ENCODE data around the gene MCMBP. TPM values are rescaled to one million over a fixed set of nuclear protein-coding genes. Genes with fewer than 3 reads are reported as not detected.

Gene MCMBP
- total RNA-seq, 1 experiment from 2014 or later = 46.3 TPM

- Histone ChIP-seq H3K4me3 (no peak overlapping the region), H3K9me3 (no peaks in the 10 kb centered on the region), H3K36me3 (no peaks in the 10 kb centered on the region), H3K27me3 (no peaks in the 10 kb centered on the region)
- no peak for DNase-seq
Observed at GRCh38 chr10:119780879-119781480, 91.7 kb downstream of the MCMBP start.

Other genes with a start within 250 kb of the MCMBP start
- 26.9 and 31.9 TPM in 2 replicates for gene BAG3, start 221.5 kb downstream of the MCMBP start, total RNA-seq (2014; rRNA removed; shearing (Covaris generic); ENCODE audit: low replicate concordance)
- 7.1 and 10.1 TPM in 2 replicates for gene INPP5F, start 146.8 kb downstream of the MCMBP start, total RNA-seq (2014; rRNA removed; shearing (Covaris generic); ENCODE audit: low replicate concordance)
- gene SEC23IP, start 19.9 kb upstream of the MCMBP start, total RNA-seq (2014; rRNA removed; shearing (Covaris generic); ENCODE audit: low replicate concordance) = 5.4 and 9.8 TPM in 2 replicates

Data from MG63 (cell line).